ENCODE data around the gene ARHGAP26.

DNA sequence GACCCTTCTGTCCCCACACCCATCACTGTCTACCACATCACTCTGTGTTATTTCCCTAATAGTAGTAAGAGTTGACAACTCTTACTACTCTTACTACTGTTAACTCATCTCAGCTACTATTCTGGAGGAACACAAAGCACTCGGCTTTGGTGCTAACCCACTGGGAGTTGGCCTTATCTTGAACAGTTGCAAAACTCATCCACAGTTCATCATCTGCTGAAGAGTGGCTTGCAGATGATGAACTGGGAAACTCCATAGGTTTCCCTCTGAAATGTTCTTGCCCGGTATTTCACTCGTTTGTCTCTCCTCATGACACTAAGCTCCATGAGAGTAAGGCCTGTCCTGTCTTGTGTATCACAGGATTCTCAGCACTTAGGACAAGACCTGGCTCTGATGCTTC lies 411.9 kb downstream of the ARHGAP26 start:
- TF ChIP-seq, protein P1, sequence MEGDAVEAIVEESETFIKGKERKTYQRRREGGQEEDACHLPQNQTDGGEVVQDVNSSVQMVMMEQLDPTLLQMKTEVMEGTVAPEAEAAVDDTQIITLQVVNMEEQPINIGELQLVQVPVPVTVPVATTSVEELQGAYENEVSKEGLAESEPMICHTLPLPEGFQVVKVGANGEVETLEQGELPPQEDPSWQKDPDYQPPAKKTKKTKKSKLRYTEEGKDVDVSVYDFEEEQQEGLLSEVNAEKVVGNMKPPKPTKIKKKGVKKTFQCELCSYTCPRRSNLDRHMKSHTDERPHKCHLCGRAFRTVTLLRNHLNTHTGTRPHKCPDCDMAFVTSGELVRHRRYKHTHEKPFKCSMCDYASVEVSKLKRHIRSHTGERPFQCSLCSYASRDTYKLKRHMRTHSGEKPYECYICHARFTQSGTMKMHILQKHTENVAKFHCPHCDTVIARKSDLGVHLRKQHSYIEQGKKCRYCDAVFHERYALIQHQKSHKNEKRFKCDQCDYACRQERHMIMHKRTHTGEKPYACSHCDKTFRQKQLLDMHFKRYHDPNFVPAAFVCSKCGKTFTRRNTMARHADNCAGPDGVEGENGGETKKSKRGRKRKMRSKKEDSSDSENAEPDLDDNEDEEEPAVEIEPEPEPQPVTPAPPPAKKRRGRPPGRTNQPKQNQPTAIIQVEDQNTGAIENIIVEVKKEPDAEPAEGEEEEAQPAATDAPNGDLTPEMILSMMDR (optimal IDR thresholded peaks at IDR 0.05 in 1 of 3, IDR thresholded peaks at IDR 0.05 in 1 of 3, conservative IDR thresholded peaks at IDR 0.05 in 1 of 3; ENCODE audit: extremely low read depth in 1 of 3, insufficient read depth in 2 of 3, low read length in 3 of 3) = no peak
- TF ChIP-seq EZH2 (IDR thresholded peaks at IDR 0.05; ENCODE audit: low read length) = no peak

Data from keratinocyte (primary cell).